Natural killer cell (primary cell): Measurements from ENCODE around the gene TULP1. TPM values are rescaled to one million over a fixed set of nuclear protein-coding genes. Genes with fewer than 3 reads are reported as not detected.

Experiments used
- ATAC-seq, 3 donors: fragments of 150-1000 bp in 2 of 3; fragments of 200-7000 bp in 1 of 3; cut with Tn5 transposase; 1 replicate in 1 of 3; 2 replicates in 2 of 3; pipeline ENCODE4 v1.10.0; 2021; ENCODE audit warnings: mild to moderate bottlenecking in 2 of 3, moderate library complexity in 2 of 3
- DNase-seq, 2 donors: peaks; one replicate each; pipeline versions ENCODE4 v3.0.0 to v3.0.0-alpha.2; 2013 to 2021; ENCODE audit warnings: mixed read lengths in 1 of 2
- H3K27ac ChIP-seq: one replicate; pipeline ENCODE4 v1.5.1; 2013; ENCODE audit warnings: mild to moderate bottlenecking, low read length
- H3K27me3 ChIP-seq: one replicate; pipeline ENCODE4 v1.6.1; 2013; ENCODE audit warnings: low read length; ENCODE audit not compliant: control insufficient read depth, insufficient read depth
- H3K36me3 ChIP-seq: one replicate; pipeline ENCODE4 v1.6.1; 2013; ENCODE audit warnings: low read length; ENCODE audit not compliant: control insufficient read depth, insufficient read depth
- H3K4me1 ChIP-seq: one replicate; pipeline ENCODE4 v1.6.1; 2013; ENCODE audit warnings: low read length; ENCODE audit not compliant: control insufficient read depth, insufficient read depth
- H3K4me3 ChIP-seq: one replicate; pipeline ENCODE4 v1.5.1; 2013; ENCODE audit warnings: low read length
- H3K9me3 ChIP-seq: one replicate; pipeline ENCODE4 v1.6.1; 2013; ENCODE audit warnings: low read length; ENCODE audit not compliant: control insufficient read depth, insufficient read depth
- H3K27ac Mint-ChIP-seq, 2 donors: one replicate each; pipeline ENCODE4 v1.8.0; 2022; ENCODE audit warnings: mild to moderate bottlenecking in 2 of 2, mixed read lengths in 2 of 2, moderate library complexity in 1 of 2
- H3K27me3 Mint-ChIP-seq, 2 donors: one replicate each; pipeline ENCODE4 v1.8.0; 2022; ENCODE audit warnings: low read depth in 2 of 2, mixed read lengths in 2 of 2
- H3K36me3 Mint-ChIP-seq: one replicate; pipeline ENCODE4 v1.8.0; 2022; ENCODE audit warnings: mixed read lengths
- H3K4me1 Mint-ChIP-seq, 2 donors: one replicate each; pipeline ENCODE4 v1.8.0; 2022; ENCODE audit warnings: mixed read lengths in 2 of 2
- H3K4me3 Mint-ChIP-seq: one replicate; pipeline ENCODE4 v1.8.0; 2022; ENCODE audit warnings: mild to moderate bottlenecking, moderate library complexity, mixed read lengths
- H3K9me3 Mint-ChIP-seq, 2 donors: one replicate each; pipeline ENCODE4 v1.8.0; 2022; ENCODE audit warnings: mixed read lengths in 2 of 2
- CTCF ChIP-seq: fragments of 200-600 bp; IDR thresholded peaks from one replicate; pipeline ENCODE4 v1.8.0; 2022; ENCODE audit warnings: antibody characterized with exemption
- WGBS: methylation state at CpG from one replicate; pipeline ENCODE4 v1.1.7; 2013; ENCODE audit warnings: missing lambda C conversion rate; ENCODE audit not compliant: insufficient coverage; 5-methylcytosine and 5-hydroxymethylcytosine counted together
- intact Hi-C: fragments of 100-400 bp; cut with micrococcal nuclease; formaldehyde crosslinking; loops from one replicate; pipeline ENCODE4 v1.14.2; 2022
- total RNA-seq, 4 donors: library from RNA; stranded (reverse); fragments of 120-200 nt in 1 of 4; gene quantifications; one replicate each; pipeline versions ENCODE4 v1.2.3 to v1.2.4, GENCODE V29; 2013 to 2022

TULP1 gene
- total RNA-seq, 3 donors from 2014 or later (not counting 1 experiment from before 2014, with no cell fraction given) = not detected

GRCh38 chr6:35557239-35557638 is 44.5 kb upstream of the TULP1 start:
- H3K4me3 Mint-ChIP-seq = no peak overlapping the region
- TF ChIP-seq CTCF = no peak
- no peaks in the 10 kb centered on the region for H3K36me3 Mint-ChIP-seq
- Histone ChIP-seq H3K36me3 (no peaks in the 10 kb centered on the region), H3K27me3 (no peaks in the 10 kb centered on the region), H3K4me3 (no peak overlapping the region), H3K27ac (no peak overlapping the region), H3K4me1 (no peaks in the 10 kb centered on the region), H3K9me3 (no peaks in the 10 kb centered on the region)
- DNase-seq (no peak), ATAC-seq (no peak)
- no peak overlapping the region for H3K27ac Mint-ChIP-seq
- WGBS = 69% methylated on average over 6 of the region's 6 CpGs
- H3K27me3 Mint-ChIP-seq = peaks cover 0 to 2% of the 10 kb centered on the region in 2 donors
- intact Hi-C loops = no loop called here
- H3K4me1 Mint-ChIP-seq = no peaks in the 10 kb centered on the region
- H3K9me3 Mint-ChIP-seq = no peaks in the 10 kb centered on the region

- Mint-ChIP-seq H3K9me3 (peaks cover 2 to 6% of the 10 kb centered on the region in 2 donors), H3K4me1 (peaks cover 0 to 6% of the 10 kb centered on the region in 2 donors), H3K27ac (no peak overlapping the region), H3K27me3 (no peaks in the 10 kb centered on the region), H3K36me3 (peaks cover 5% of the 10 kb centered on the region), H3K4me3 (no peak overlapping the region)
- Histone ChIP-seq H3K9me3 (peaks cover 11% of the 10 kb centered on the region), H3K27me3 (no peaks in the 10 kb centered on the region), H3K27ac (no peak overlapping the region), H3K4me3 (no peak overlapping the region), H3K36me3 (no peaks in the 10 kb centered on the region), H3K4me1 (no peaks in the 10 kb centered on the region)
- DNase-seq = no peak
- intact Hi-C loops = no loop called here
- ATAC-seq = no peak
- no peak for TF ChIP-seq CTCF
- 74% methylated on average over 4 of the region's 4 CpGs for WGBS
Observed at GRCh38 chr6:35554811-35555210, 42.1 kb upstream of the TULP1 start.

GRCh38 chr6:35553315-35553714 is 40.6 kb upstream of the TULP1 start:
- DNase-seq (no peak), ATAC-seq (no peak)
- no peak for TF ChIP-seq CTCF
- no peak overlapping the region for H3K4me3 ChIP-seq
- H3K9me3 ChIP-seq = peaks cover 11% of the 10 kb centered on the region
- no peak overlapping the region for H3K27ac ChIP-seq
- H3K27ac Mint-ChIP-seq = no peak overlapping the region
- H3K36me3 ChIP-seq = no peaks in the 10 kb centered on the region
- H3K27me3 Mint-ChIP-seq = no peaks in the 10 kb centered on the region
- no peak overlapping the region for H3K4me3 Mint-ChIP-seq
- H3K4me1 Mint-ChIP-seq = peaks cover 0 to 6% of the 10 kb centered on the region in 2 donors
- WGBS = 90% methylated on average over 5 of the region's 6 CpGs
- intact Hi-C loops = loop anchor here (2.0 kb wide), 2 partner anchors 31 to 257 kb away; partner anchors contain the start of gene DEF6
- H3K27me3 ChIP-seq = no peaks in the 10 kb centered on the region
- peaks cover 2 to 6% of the 10 kb centered on the region in 2 donors for H3K9me3 Mint-ChIP-seq
- peaks cover 5% of the 10 kb centered on the region for H3K36me3 Mint-ChIP-seq
- no peaks in the 10 kb centered on the region for H3K4me1 ChIP-seq

- no peaks in the 10 kb centered on the region for H3K36me3 ChIP-seq
- DNase-seq = peak; percentile 63 to 84
- intact Hi-C loops = loop anchor here (1.0 to 2.0 kb wide), 3 partner anchors 30 to 256 kb away; partner anchors contain the start of genes DEF6 and PPARD
- H3K9me3 ChIP-seq = peaks cover 11% of the 10 kb centered on the region
- TF ChIP-seq CTCF = peak; percentile 95
- H3K27ac ChIP-seq = no peak overlapping the region
- no peaks in the 10 kb centered on the region for H3K27me3 ChIP-seq
- Mint-ChIP-seq H3K4me1 (peaks cover 0 to 6% of the 10 kb centered on the region in 2 donors), H3K27ac (no peak overlapping the region), H3K4me3 (no peak overlapping the region), H3K27me3 (peaks cover 0 to 3% of the 10 kb centered on the region in 2 donors), H3K36me3 (peaks cover 5% of the 10 kb centered on the region), H3K9me3 (peaks cover 2 to 6% of the 10 kb centered on the region in 2 donors)
- ATAC-seq = peak; percentile 74 to 91 (median 81)
- no peaks in the 10 kb centered on the region for H3K4me1 ChIP-seq
- WGBS = 58% methylated on average over 4 of the region's 5 CpGs
- H3K4me3 ChIP-seq = no peak overlapping the region
Observed at GRCh38 chr6:35552285-35552917, 39.7 kb upstream of the TULP1 start.
